OCI-M1 (cell line): ENCODE data around the gene ABI1.

Experiments
- DNase-seq: peaks from one replicate; lab custom pipeline; 2025; lab: John Stamatoyannopoulos, UW

Gene ABI1

GRCh38 chr10:26854524-26854923, 6.2 kb downstream of the ABI1 start:
- DNase-seq: no peak

GRCh38 chr10:26844396-26844975, 16.3 kb downstream of the ABI1 start:
- peak; percentile 51 for DNase-seq

- no peak for DNase-seq
These were observed 17.0 kb downstream of the ABI1 start for GRCh38 chr10:26843736-26844135.

GRCh38 chr10:26841733-26842317, 18.9 kb downstream of the ABI1 start:
- DNase-seq: no peak

DNA sequence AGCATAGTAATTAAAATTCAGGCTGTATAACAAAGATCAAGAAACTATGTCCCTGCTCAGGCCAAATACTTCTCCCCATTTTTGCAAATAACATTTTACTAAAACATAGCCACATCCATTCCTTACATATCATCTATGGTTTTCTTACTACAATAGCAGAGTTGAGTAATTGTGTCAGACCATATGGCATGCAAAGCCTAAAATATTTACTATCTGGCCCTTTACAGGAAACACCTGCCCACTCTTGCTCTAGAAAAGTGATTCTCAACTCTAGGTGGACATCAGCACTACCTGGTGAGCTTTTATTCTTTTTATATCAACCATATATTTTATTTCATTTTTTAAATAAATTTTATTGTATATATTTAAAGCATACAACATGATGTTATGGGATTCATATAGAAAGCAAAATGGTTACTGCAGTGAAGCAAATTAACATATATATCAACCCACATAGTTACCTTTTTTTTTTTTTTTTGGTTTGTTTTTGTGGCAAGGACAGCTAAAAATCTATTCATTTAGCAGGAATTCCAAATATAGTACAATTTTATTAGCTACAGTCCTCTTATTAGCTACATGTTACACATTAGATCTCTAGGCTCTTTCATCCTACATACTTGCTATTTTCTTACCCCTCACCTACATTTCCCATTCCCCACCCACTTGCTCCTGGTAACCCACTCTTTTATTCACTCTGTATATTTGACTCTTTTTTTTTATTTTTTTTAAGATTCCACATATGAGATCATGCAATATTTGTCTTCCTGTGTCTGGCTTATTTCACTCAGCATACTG, 19.6 kb downstream of the ABI1 start:
- DNase-seq: no peak

- no peak for DNase-seq
These were observed 20.7 kb downstream of the ABI1 start for GRCh38 chr10:26839966-26840627.

DNA sequence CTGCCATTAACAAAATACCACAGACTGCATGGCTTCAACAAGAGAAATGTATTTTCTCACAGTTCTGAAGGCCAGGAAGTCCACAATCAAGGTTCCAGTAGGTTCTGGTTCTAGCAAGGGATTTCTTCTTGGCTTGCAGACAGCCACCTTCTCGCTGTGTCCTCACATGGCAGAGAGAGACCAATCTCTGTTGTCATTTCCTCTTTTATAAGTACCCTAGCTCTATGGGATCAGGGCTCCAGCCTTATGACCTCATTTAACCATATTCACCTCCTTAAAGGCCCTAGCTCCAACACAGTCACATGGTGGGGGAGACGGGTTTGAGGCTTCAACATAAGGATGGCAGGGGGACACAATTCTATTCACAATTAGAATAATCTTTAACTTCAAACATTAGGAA, 23.6 kb downstream of the ABI1 start:
- DNase-seq: peak; percentile 25

GRCh38 chr10:26835025-26835424, 25.7 kb downstream of the ABI1 start:
- no peak for DNase-seq

- no peak for DNase-seq
These were observed 27.8 kb downstream of the ABI1 start for GRCh38 chr10:26832960-26833359.

DNA sequence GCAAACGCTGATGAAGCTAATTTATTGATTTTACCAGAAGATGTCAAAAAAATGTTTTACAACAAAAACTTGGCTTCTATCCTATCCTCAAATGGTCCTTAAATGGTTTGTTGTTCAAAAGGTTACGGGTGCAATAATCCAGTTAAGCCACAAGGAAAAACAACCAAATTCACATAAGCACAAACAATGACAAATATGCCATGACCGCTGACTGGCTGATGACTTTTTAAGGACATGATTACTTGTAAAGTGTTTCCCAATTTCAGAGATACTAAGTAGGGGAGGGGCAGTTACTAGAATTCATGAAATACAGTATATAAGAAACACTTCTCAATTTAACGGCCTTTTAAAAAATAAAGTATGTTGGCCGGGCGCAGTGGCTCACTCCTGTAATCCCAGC, 28.8 kb downstream of the ABI1 start:
- no peak for DNase-seq

- no peak for DNase-seq
These were observed 30.8 kb downstream of the ABI1 start for GRCh38 chr10:26829810-26830515.

GRCh38 chr10:26824015-26824690, 36.6 kb downstream of the ABI1 start:
- no peak for DNase-seq

GRCh38 chr10:26821699-26822570, 38.8 kb downstream of the ABI1 start:
- DNase-seq: peak; percentile 24

DNA sequence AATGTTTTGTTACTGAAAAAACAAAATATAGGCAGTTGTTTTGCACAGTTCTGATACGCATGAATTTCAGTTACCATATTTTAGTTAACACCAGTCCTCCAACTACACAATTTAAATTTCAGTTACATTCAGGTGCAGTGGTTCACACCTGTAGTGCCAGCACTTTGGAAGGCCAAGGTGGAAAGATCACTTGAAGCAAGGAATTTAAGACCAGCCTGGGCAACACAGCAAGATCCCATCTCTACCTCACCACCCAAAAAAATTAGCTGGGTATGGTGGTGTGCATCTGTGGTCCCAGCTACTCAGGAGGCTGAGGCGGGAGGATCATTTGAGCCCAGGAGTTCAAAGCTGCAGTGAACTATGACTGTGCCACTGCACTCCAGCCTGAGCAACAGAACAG, 45.3 kb downstream of the ABI1 start:
- DNase-seq: no peak

GRCh38 chr10:26810435-26811026, 50.2 kb downstream of the ABI1 start:
- no peak for DNase-seq

DNA sequence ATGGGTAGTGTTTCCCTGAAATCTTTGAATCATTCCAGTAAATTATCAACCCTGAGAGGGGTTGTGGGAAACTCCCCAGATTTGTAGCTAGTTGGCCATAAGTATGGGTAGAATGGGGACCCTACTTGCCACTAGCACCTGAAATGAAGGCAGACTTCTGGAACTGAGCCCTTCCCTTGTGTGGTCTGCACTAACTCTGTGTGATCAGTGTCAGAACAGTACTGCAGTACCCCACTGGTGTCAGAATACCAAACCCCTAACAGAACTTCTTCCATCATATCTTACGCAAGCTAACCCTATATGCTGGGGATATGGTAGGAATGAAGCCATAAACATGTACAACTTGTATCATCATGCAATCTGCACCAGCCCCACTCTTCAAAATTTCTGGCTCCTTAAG, 50.8 kb downstream of the ABI1 start:
- DNase-seq: no peak

- no peak for DNase-seq
These were observed 53.2 kb downstream of the ABI1 start for GRCh38 chr10:26807532-26807931.

- DNase-seq: no peak
These were observed 54.2 kb downstream of the ABI1 start for GRCh38 chr10:26806557-26806956.

DNA sequence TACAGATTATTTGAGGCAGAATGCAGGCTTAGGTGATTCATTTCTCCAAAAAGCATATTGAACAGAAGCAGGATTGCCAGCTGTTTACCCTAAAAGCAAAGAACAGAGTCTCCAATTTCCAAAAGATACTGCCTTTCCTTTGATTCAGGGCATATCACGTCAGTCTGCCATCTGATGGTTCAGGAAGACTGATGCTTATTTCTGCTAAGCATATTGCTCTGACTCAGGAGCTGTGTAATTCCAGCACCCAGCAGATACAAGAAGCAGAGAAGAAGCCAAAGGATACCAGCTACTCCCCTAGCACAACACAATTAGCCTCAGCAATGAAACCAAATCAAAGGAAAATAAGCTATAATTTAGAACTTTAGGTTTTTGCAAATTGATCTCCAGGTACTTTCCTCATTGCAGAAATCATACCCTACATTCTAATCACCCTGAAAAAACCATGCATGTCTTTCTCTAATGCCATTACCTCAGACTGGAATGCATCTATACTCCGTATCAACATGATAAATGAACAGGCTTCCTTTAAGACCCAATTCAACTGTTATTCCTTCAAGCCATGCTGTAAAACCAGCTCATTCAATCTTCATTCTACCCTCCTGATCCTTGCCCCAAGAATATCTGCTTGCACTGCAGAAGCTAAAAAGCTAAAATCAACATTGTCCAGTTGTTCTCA, 55.1 kb downstream of the ABI1 start:
- no peak for DNase-seq
